Ascending aorta (tissue), 2 donors: ENCODE measurements around the gene HSP90AB1. TPM values are rescaled to one million over a fixed set of nuclear protein-coding genes. Genes with fewer than 3 reads are reported as not detected.
A peak's percentile ranks its signal among the peaks of the same experiment; 100 is the strongest.

Experiments used
- DNase-seq, 2 donors: peaks; one replicate each; pipeline ENCODE4 v3.0.0-alpha.2; 2019; ENCODE audit warnings: low spot score in 2 of 2
- H3K27ac ChIP-seq, 2 donors: fragments of 200-600 bp; sonication (generic); one replicate each; pipeline ENCODE4 v1.5.1; 2016 to 2017; ENCODE audit warnings: mild to moderate bottlenecking in 1 of 2
- H3K27me3 ChIP-seq: fragments of 200-600 bp; sonication (generic); one replicate; pipeline ENCODE4 v1.5.1; 2017
- H3K36me3 ChIP-seq, 2 donors: fragments of 200-600 bp; sonication (generic); one replicate each; pipeline ENCODE4 v1.5.1; 2016
- H3K4me1 ChIP-seq, 2 donors: fragments of 200-600 bp; sonication (generic); one replicate each; pipeline ENCODE4 v1.5.1; 2016 to 2017; ENCODE audit warnings: mild to moderate bottlenecking in 1 of 2
- H3K4me3 ChIP-seq, 2 donors: fragments of 200-600 bp; sonication (generic); one replicate each; pipeline ENCODE4 v1.5.1; 2016 to 2017; ENCODE audit warnings: mild to moderate bottlenecking in 1 of 2
- H3K9me3 ChIP-seq, 2 donors: fragments of 200-600 bp; sonication (generic); one replicate each; pipeline ENCODE4 v1.5.1; 2016
- intact Hi-C: fragments of 100-400 bp; cut with DNase I; formaldehyde crosslinking; loops from one replicate; pipeline ENCODE4 v1.15.1; 2023
- total RNA-seq: library from RNA; depleted of rRNA; stranded (reverse); fragments of >200 nt; gene quantifications from one replicate; pipeline ENCODE4 v1.1.0, GENCODE V29; 2016
- TF ChIP-seq, protein P1 (sequence below), 3 experiments: fragments of 200-600 bp in 2 of 3; fragments of 450-650 bp in 1 of 3; sonication (generic) in 2 of 3; IDR thresholded peaks; one replicate each; pipeline ENCODE4 v1.5.1; 2016 to 2019; ENCODE audit warnings: antibody characterized with exemption in 3 of 3, mild to moderate bottlenecking in 1 of 3, moderate library complexity in 1 of 3

HSP90AB1 gene
- 354 TPM for total RNA-seq

DNA sequence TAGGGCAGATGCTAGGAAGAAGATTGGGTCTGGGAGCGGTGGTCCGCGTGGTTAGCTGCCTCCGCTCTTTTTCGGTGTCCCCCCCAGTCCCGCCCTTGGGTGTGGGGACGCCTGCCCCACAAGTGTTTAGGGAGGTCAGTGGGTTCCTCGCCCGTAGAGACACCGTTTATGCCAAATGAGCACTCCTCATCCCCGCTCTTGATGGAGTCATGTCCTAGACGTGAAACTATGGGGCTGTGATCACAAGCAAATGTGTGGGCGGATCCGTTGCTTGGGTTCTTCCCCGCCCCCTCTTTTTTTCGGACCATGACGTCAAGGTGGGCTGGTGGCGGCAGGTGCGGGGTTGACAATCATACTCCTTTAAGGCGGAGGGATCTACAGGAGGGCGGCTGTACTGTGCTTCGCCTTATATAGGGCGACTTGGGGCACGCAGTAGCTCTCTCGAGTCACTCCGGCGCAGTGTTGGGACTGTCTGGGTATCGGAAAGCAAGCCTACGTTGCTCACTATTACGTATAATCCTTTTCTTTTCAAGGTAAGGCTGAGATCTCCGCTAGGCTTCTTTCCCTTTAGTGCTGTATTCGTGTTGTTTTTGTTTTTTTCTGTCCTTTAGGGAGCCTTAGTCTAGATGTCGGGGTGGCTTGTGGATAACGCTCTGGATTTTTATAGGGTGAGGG lies at the start of gene HSP90AB1:
HSP90AB1 (plus strand) TSS at position 439 of the 675 bp plus-strand sequence. CDS start 1,529 bp downstream, outside the sequence.
- TF ChIP-seq, protein P1, sequence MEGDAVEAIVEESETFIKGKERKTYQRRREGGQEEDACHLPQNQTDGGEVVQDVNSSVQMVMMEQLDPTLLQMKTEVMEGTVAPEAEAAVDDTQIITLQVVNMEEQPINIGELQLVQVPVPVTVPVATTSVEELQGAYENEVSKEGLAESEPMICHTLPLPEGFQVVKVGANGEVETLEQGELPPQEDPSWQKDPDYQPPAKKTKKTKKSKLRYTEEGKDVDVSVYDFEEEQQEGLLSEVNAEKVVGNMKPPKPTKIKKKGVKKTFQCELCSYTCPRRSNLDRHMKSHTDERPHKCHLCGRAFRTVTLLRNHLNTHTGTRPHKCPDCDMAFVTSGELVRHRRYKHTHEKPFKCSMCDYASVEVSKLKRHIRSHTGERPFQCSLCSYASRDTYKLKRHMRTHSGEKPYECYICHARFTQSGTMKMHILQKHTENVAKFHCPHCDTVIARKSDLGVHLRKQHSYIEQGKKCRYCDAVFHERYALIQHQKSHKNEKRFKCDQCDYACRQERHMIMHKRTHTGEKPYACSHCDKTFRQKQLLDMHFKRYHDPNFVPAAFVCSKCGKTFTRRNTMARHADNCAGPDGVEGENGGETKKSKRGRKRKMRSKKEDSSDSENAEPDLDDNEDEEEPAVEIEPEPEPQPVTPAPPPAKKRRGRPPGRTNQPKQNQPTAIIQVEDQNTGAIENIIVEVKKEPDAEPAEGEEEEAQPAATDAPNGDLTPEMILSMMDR (IDR thresholded peaks at IDR 0.05) = peak in 1 of 3 experiments; percentile 9
- Histone ChIP-seq H3K9me3 (no peaks in the 10 kb centered on the region), H3K36me3 (peaks cover 31 to 32% of the 10 kb centered on the region in 2 donors), H3K27ac (peak within 1 kb of the TSS; percentile 99 to 100), H3K27me3 (no peaks in the 10 kb centered on the region), H3K4me3 (peak within 1 kb of the TSS; percentile 92 to 99), H3K4me1 (peaks cover 0 to 30% of the 10 kb centered on the region in 2 donors)
- DNase-seq = peak; percentile 96 to 99
- intact Hi-C loops = loop anchor here (1.0 to 5.0 kb wide), 5 partner anchors 8 to 1074 kb away; partner anchors contain the start of genes MRPL14, SRF, TMEM63B and VEGFA

DNA sequence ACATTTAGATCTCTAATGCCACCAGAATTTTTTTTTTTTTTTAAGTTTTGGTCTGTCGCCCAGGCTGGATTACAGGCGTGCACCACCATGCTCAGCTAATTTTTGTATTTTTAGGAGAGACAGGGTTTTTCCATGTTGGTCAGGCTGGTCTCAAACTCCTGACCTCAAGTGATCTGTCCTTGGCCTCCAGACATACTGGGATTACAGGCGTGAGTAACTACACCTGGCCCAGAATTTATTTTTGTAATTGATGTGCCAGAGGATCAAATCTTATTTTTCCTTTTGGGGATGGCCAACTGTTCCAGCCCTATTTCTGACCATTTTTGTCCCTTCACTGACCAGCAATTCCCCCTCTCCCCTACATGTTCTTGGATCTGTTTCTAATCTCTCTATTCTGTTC lies 48.2 kb upstream of the HSP90AB1 start:
- Histone ChIP-seq H3K27ac (peak overlapping the region; percentile 76 to 82), H3K9me3 (no peaks in the 10 kb centered on the region), H3K27me3 (no peaks in the 10 kb centered on the region), H3K36me3 (no peaks in the 10 kb centered on the region), H3K4me1 (peaks cover 0 to 10% of the 10 kb centered on the region in 2 donors), H3K4me3 (no peak overlapping the region)
- TF ChIP-seq, protein P1 (IDR thresholded peaks at IDR 0.05) = no peak
- DNase-seq = peak in 1 of 2 donors; percentile 79
- intact Hi-C loops = loop anchor here (2.0 kb wide), 1 partner anchor 26 kb away; no protein-coding TSS in a partner anchor

DNA sequence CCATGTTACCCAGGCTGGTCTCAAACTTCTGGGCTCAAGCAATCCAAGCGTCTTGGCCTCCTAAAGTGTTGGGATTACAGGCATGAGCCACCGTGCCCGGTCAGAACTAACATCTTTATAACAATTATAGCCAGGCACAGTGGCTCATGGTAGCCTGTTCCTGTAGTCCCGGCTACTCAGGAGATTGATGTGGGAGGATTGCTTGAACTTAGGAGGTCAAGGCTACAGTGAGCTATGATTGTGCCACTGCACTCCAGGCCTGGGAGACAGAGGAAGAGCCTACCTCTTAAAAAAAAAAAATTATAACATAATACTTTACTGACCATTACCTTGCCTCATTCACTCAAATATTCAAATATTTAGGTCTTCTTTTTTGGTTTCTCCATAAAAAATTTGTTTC lies 47.0 kb upstream of the HSP90AB1 start:
- H3K27me3 ChIP-seq = no peaks in the 10 kb centered on the region
- H3K36me3 ChIP-seq = no peaks in the 10 kb centered on the region
- H3K4me1 ChIP-seq = peaks cover 0 to 10% of the 10 kb centered on the region in 2 donors
- peak overlapping the region; percentile 76 to 82 for H3K27ac ChIP-seq
- no peaks in the 10 kb centered on the region for H3K9me3 ChIP-seq
- no peak overlapping the region for H3K4me3 ChIP-seq
- no peak for DNase-seq
- intact Hi-C loops = loop anchor here (2.0 kb wide), 2 partner anchors 19 to 27 kb away; no protein-coding TSS in a partner anchor
- TF ChIP-seq, protein P1 (IDR thresholded peaks at IDR 0.05) = no peak

DNA sequence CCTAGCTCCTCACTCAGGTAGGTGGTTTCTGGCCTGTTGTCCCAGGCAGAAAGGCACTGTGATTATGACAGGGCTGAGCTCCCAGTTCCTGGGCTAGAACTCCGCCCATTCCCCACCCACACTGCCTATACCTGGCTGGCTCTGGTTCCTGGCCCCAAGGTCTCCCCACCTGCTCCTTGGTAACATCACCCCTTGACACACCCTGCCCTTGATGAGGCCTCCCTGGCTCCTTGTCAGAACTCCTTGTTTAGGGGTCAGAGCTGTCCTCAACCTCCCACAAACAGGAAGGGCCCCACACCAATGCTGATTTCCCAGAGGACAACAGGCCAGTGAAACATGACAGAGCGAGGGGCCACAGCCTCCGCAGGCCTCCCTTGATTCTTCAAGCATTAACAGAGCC lies 45.7 kb upstream of the HSP90AB1 start:
- H3K4me3 ChIP-seq = no peak overlapping the region

DNA sequence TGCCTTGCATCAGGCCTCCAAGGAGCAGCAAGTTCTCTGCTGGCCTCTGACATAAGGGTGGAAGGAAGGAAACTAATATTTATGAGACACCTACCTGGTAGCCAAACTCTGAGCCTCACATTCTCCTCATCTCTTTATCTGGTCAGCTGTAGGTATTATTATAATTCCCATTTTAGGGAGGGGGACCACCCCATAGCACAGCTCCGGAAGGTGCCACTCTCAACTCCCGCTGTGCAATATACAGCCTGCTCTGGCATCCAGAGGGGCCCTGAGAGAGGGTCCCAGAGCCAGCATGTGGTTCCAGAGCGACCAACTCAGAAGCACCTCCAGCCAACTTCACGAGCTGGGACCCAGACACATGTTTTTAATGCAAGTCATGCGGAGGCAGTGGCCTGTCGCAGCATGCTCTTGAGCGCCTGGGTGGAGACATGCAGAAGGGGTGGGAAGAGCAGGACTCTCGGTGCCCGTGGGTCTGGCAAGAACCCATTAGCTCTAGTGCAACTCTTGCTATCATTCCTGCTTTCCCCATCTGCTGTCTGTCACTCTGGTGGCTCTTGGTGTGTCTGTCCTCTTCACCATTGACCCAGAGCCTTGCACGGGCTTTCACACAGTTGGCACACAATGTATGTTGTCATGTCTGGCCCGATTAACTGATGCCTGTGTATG lies 45.1 kb upstream of the HSP90AB1 start:
- intact Hi-C loops = loop anchor here (2.0 kb wide), 1 partner anchor 17 kb away; no protein-coding TSS in a partner anchor
- H3K4me1 ChIP-seq = peaks cover 0 to 10% of the 10 kb centered on the region in 2 donors
- TF ChIP-seq, protein P1 (IDR thresholded peaks at IDR 0.05) = no peak
- H3K27me3 ChIP-seq = no peaks in the 10 kb centered on the region
- DNase-seq = no peak
- H3K36me3 ChIP-seq = no peaks in the 10 kb centered on the region
- no peak overlapping the region for H3K27ac ChIP-seq
- H3K9me3 ChIP-seq = no peaks in the 10 kb centered on the region
- no peak overlapping the region for H3K4me3 ChIP-seq

More for the DNA sequence above, 45.7 kb upstream of the HSP90AB1 start:
- Histone ChIP-seq H3K4me1 (peaks cover 0 to 10% of the 10 kb centered on the region in 2 donors), H3K27ac (no peak overlapping the region), H3K36me3 (no peaks in the 10 kb centered on the region), H3K27me3 (no peaks in the 10 kb centered on the region), H3K9me3 (no peaks in the 10 kb centered on the region)
- DNase-seq = no peak
- intact Hi-C loops = loop anchor here (2.0 kb wide), 1 partner anchor 18 kb away; no protein-coding TSS in a partner anchor
- TF ChIP-seq, protein P1 (IDR thresholded peaks at IDR 0.05) = no peak
